Esophagus squamous epithelium (tissue), 5 donors: ENCODE measurements around the gene ARL13B. TPM values are rescaled to one million over a fixed set of nuclear protein-coding genes. Genes with fewer than 3 reads are reported as not detected.

Experiments
- DNase-seq: peaks from one replicate; lab custom pipeline; 2025; lab: John Stamatoyannopoulos, UW
- H3K27ac ChIP-seq, 4 donors: fragments of 200-600 bp; sonication (generic); one replicate each; pipeline ENCODE4 v1.5.1; 2016 to 2019; ENCODE audit warnings: mild to moderate bottlenecking in 1 of 4
- H3K27me3 ChIP-seq, 4 donors: fragments of 200-600 bp; sonication (generic); 1 replicate in 3 of 4; 2 replicates in 1 of 4; pipeline versions ENCODE4 v1.5.1 to v1.6.0; 2017 to 2021; ENCODE audit warnings: antibody characterized with exemption in 1 of 4
- H3K36me3 ChIP-seq, 3 donors: fragments of 200-600 bp; sonication (generic); one replicate each; pipeline ENCODE4 v1.5.1; 2016 to 2019
- H3K4me1 ChIP-seq, 3 donors: fragments of 200-600 bp; sonication (generic); one replicate each; pipeline ENCODE4 v1.5.1; 2017 to 2019
- H3K4me3 ChIP-seq, 4 donors: fragments of 200-600 bp; sonication (generic); 1 replicate in 3 of 4; 2 replicates in 1 of 4; pipeline ENCODE4 v1.5.1; 2016 to 2019; ENCODE audit warnings: mild to moderate bottlenecking in 2 of 4, moderate library complexity in 1 of 4
- H3K9me3 ChIP-seq, 3 donors: fragments of 200-600 bp; sonication (generic); one replicate each; pipeline ENCODE4 v1.5.1; 2016 to 2019
- POLR2A ChIP-seq, 4 donors: fragments of 450-650 bp; IDR thresholded peaks; one replicate each; pipeline ENCODE4 v1.6.1; 2017; ENCODE audit warnings: antibody characterized with exemption in 4 of 4, mild to moderate bottlenecking in 4 of 4, moderate library complexity in 3 of 4
- WGBS, 2 donors: methylation state at CpG; one replicate each; pipeline ENCODE4 v1.1.5; 2018; 5-methylcytosine and 5-hydroxymethylcytosine counted together
- intact Hi-C: fragments of 100-400 bp; cut with DNase I; formaldehyde crosslinking; loops from one replicate; pipeline ENCODE4 v1.15.0; 2022
- total RNA-seq, 4 donors: library from RNA; depleted of rRNA; stranded (reverse); fragments of >200 nt; gene quantifications; one replicate each; pipeline ENCODE4 v1.1.0, GENCODE V29; 2016
- TF ChIP-seq, protein P1 (sequence below), 6 experiments: fragments of 450-650 bp in 4 of 6; fragments of 200-600 bp in 2 of 6; sonication (generic) in 2 of 6; IDR thresholded peaks; one replicate each; pipeline ENCODE4 v1.5.1; 2016 to 2019; ENCODE audit warnings: antibody characterized with exemption in 6 of 6, mild to moderate bottlenecking in 4 of 6, moderate library complexity in 4 of 6
- donor health status: DM: yes; HTN: yes; CAD: no.

The ARL13B gene
- total RNA-seq, 4 donors from 2014 or later = 4.2 to 9.0 (median 6.4) TPM

DNA sequence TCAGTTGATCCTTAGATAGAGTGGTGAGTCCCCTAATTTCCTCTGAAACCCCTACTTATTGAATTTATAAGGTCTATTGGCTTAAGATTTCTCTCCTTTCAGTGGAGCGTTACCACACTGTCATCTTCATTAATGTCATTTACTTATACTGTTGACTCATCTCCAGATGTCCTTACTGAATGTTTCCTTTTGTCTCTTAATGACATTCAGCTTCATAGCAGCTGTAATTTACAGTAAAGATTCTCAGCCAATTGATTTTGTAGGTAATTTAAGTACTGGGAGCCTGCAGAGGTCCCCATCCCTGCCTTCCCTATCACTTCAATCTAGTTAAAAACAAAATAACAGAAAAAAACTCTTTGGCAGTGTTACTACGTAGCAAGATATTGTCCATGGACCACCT, 29.7 kb downstream of the ARL13B start:
- Histone ChIP-seq H3K27ac (no peak overlapping the region), H3K27me3 (no peaks in the 10 kb centered on the region), H3K4me3 (no peak overlapping the region), H3K4me1 (peaks cover 0 to 4% (median 0%) of the 10 kb centered on the region in 3 donors), H3K9me3 (no peaks in the 10 kb centered on the region), H3K36me3 (no peaks in the 10 kb centered on the region)
- no peak for DNase-seq
- no peak for TF ChIP-seq POLR2A (IDR thresholded peaks at IDR 0.05)
- TF ChIP-seq, protein P1, sequence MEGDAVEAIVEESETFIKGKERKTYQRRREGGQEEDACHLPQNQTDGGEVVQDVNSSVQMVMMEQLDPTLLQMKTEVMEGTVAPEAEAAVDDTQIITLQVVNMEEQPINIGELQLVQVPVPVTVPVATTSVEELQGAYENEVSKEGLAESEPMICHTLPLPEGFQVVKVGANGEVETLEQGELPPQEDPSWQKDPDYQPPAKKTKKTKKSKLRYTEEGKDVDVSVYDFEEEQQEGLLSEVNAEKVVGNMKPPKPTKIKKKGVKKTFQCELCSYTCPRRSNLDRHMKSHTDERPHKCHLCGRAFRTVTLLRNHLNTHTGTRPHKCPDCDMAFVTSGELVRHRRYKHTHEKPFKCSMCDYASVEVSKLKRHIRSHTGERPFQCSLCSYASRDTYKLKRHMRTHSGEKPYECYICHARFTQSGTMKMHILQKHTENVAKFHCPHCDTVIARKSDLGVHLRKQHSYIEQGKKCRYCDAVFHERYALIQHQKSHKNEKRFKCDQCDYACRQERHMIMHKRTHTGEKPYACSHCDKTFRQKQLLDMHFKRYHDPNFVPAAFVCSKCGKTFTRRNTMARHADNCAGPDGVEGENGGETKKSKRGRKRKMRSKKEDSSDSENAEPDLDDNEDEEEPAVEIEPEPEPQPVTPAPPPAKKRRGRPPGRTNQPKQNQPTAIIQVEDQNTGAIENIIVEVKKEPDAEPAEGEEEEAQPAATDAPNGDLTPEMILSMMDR (IDR thresholded peaks at IDR 0.05) = no peak
- intact Hi-C loops = loop anchor here (10.0 kb wide), 1 partner anchor 55 kb away; the partner anchor contains the start of genes DHFR2 and NSUN3
- WGBS, 2 donors = 92 to 96% methylated on average over 2 of the region's 2 CpGs

DNA sequence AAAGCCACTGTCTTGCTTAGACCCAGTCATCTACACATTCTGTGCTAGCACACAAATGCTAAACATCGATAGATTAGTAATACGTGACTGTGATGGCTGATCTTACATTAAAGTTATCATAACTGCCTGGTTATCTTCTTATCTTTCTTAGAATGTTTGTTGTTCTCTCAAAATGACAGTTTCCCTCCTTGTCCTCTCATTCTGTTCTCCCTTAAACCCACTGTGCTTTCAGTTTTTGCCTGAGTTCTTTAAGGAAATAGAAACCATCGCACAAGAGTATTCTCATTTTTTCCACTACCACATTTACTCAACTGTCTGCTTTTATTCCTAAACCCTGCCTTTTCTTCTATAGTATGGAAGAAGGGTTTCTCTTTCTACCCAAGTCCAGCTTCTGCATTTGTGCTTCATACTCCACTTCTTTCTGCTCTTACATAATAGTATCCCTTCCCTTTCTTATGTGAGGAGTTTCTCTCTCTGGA, 31.3 kb downstream of the ARL13B start:
- no peak overlapping the region for H3K27ac ChIP-seq
- TF ChIP-seq, protein P1 (IDR thresholded peaks at IDR 0.05) = no peak
- TF ChIP-seq POLR2A (IDR thresholded peaks at IDR 0.05) = no peak
- H3K36me3 ChIP-seq = no peaks in the 10 kb centered on the region
- no peak overlapping the region for H3K4me3 ChIP-seq
- no peaks in the 10 kb centered on the region for H3K27me3 ChIP-seq
- H3K4me1 ChIP-seq = no peaks in the 10 kb centered on the region
- WGBS, 2 donors = 72 to 89% methylated on average over 3 of the region's 3 CpGs
- intact Hi-C loops = no loop called here
- no peaks in the 10 kb centered on the region for H3K9me3 ChIP-seq
- DNase-seq = no peak

DNA sequence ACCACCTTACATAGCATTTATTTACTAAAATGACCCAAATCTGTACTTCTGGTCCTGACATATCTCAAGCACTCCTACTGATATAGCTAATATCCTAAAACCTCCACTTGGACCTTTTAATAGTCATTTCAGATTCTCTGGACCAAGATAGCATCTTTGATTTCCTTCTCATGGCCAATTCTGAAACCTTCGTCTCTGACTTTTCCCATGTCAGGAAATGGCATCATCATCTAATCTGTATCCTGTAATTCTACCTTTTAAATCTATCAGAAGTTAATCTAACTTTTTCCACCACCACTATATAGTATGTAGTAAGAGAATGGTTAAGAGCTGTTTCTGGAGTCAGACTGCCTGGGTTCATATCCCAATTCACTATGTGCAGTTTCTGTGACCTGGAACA, 32.2 kb downstream of the ARL13B start:
- Histone ChIP-seq H3K4me3 (no peak overlapping the region), H3K4me1 (no peaks in the 10 kb centered on the region), H3K36me3 (no peaks in the 10 kb centered on the region), H3K27me3 (no peaks in the 10 kb centered on the region), H3K9me3 (no peaks in the 10 kb centered on the region), H3K27ac (no peak overlapping the region)
- intact Hi-C loops = no loop called here
- no peak for DNase-seq
- TF ChIP-seq, protein P1 (IDR thresholded peaks at IDR 0.05) = no peak
- no peak for TF ChIP-seq POLR2A (IDR thresholded peaks at IDR 0.05)
- WGBS, 2 donors = 71 to 94% methylated on average over 1 of the region's 1 CpG

DNA sequence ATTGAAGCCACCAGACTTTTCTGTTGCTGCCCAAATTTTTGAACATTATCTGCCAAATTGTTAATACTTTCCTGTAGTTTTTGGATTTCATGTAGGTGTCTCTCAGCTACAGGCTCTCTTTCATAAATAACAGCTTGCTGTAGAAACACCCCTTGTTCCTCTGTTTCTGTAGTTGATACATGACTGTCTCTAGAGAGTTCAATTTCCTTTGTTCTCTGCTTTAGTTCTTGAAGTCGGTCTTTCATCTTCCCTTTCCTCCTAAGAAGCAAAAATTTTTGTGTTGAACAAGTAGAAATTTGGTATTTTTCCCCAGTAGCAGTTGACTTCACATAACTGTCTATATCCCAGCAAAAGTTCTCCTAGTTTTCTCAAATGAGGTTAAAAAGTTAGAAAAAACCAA, 35.1 kb downstream of the ARL13B start:
- intact Hi-C loops = no loop called here
- H3K9me3 ChIP-seq = no peaks in the 10 kb centered on the region

DNA sequence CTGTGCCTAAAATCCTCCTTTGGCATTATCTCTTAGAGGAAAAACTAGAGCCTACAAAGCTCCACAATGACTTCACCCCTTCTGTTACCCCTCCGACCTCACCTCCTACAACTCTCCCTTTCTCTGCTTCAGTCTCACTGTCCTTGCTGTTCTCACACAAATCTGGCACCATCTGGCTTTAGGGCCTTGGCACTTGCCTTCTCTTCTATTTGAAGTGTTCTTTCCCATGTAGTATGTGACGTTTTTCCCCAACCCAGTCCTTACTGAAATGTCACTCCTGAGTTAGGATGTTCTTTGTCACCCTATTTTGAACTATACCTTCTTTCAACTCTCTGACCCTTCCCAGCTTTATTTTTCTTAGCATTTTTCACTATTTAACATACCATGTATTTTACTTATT, 39.7 kb downstream of the ARL13B start:
- Histone ChIP-seq H3K4me1 (peaks cover 0 to 1% (median 0%) of the 10 kb centered on the region in 3 donors), H3K27ac (no peak overlapping the region), H3K4me3 (no peak overlapping the region), H3K9me3 (no peaks in the 10 kb centered on the region), H3K27me3 (no peaks in the 10 kb centered on the region), H3K36me3 (no peaks in the 10 kb centered on the region)
- intact Hi-C loops = no loop called here
- no peak for DNase-seq
- 76 to 88% methylated on average over 2 of the region's 2 CpGs for WGBS, 2 donors
- TF ChIP-seq, protein P1 (IDR thresholded peaks at IDR 0.05) = no peak
- TF ChIP-seq POLR2A (IDR thresholded peaks at IDR 0.05) = no peak

More for the DNA sequence above, 35.1 kb downstream of the ARL13B start:
- H3K36me3 ChIP-seq = no peaks in the 10 kb centered on the region
- H3K27ac ChIP-seq = no peak overlapping the region
- 43 to 50% methylated on average over 1 of the region's 1 CpG for WGBS, 2 donors
- H3K4me1 ChIP-seq = no peaks in the 10 kb centered on the region
- TF ChIP-seq, protein P1 (IDR thresholded peaks at IDR 0.05) = no peak
- no peak for TF ChIP-seq POLR2A (IDR thresholded peaks at IDR 0.05)
- no peaks in the 10 kb centered on the region for H3K27me3 ChIP-seq
- no peak overlapping the region for H3K4me3 ChIP-seq
- no peak for DNase-seq
